ENCODE measurements around the gene PCF11. TPM values are rescaled to one million over a fixed set of nuclear protein-coding genes. Genes with fewer than 3 reads are reported as not detected.

The PCF11 gene
- total RNA-seq, 1 experiment from 2014 or later = 77.5 TPM

- BruUV-seq (replicated peaks) = no TSS peak
- no peak overlapping the region for H3K4me3 ChIP-seq (ENCODE audit: low read depth, low read length, poor library complexity, severe bottlenecking)
- peaks cover 98% of the 10 kb centered on the region for H3K36me3 ChIP-seq (ENCODE audit: insufficient read depth, low read length, poor library complexity, severe bottlenecking)
- CTCF ChIA-PET = no interaction called here
- no peaks in the 10 kb centered on the region for H3K27me3 ChIP-seq (replicated peaks; ENCODE audit: insufficient read depth, low read depth, low read length, poor library complexity)
- peaks cover 8% of the 10 kb centered on the region for H3K4me1 ChIP-seq (ENCODE audit: insufficient read depth, low read length, poor library complexity, severe bottlenecking)
- DNase-seq (ENCODE audit: low spot score) = no peak
- intact Hi-C loops (cut with micrococcal nuclease; ENCODE audit: unreplicated experiment) = no loop called here
- POLR2A ChIA-PET (ENCODE audit: low non-redundant PET) = no interaction called here
- H3K9me3 ChIP-seq (ENCODE audit: low read depth, low read length, poor library complexity, severe bottlenecking) = no peaks in the 10 kb centered on the region
- TF ChIP-seq EZH2 (IDR thresholded peaks at IDR 0.05; ENCODE audit: borderline replicate concordance, low read depth, low read length, poor library complexity, severe bottlenecking) = no peak
- TF ChIP-seq, protein P1, sequence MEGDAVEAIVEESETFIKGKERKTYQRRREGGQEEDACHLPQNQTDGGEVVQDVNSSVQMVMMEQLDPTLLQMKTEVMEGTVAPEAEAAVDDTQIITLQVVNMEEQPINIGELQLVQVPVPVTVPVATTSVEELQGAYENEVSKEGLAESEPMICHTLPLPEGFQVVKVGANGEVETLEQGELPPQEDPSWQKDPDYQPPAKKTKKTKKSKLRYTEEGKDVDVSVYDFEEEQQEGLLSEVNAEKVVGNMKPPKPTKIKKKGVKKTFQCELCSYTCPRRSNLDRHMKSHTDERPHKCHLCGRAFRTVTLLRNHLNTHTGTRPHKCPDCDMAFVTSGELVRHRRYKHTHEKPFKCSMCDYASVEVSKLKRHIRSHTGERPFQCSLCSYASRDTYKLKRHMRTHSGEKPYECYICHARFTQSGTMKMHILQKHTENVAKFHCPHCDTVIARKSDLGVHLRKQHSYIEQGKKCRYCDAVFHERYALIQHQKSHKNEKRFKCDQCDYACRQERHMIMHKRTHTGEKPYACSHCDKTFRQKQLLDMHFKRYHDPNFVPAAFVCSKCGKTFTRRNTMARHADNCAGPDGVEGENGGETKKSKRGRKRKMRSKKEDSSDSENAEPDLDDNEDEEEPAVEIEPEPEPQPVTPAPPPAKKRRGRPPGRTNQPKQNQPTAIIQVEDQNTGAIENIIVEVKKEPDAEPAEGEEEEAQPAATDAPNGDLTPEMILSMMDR (conservative IDR thresholded peaks at IDR 0.05; ENCODE audit: low read depth, low read length) = no peak
- no peak overlapping the region for H3K27ac ChIP-seq (ENCODE audit: low read depth, low read length, poor library complexity, severe bottlenecking)
Measured at GRCh38 chr11:83168756-83169155, 11.8 kb downstream of the PCF11 start.

DNA sequence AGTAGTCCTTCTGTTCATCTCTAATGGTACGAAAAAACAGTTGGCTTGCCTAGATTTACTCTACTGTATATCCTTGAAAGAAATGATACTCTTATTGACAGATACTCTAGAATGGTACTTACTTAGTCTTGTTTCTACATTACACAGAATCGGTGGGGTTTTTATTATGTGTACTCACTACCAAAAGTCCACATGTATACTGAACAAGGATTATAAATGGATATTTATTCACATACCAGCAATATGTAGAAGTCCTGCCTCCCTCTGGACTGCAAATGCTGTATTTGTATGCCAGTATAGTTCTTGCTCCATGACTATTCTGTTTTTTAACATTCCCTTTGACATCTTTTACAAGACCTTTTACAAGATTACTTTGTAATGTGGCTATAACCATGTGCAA lies 13.9 kb downstream of the PCF11 start:
- no peak overlapping the region for H3K4me3 ChIP-seq (ENCODE audit: low read depth, low read length, poor library complexity, severe bottlenecking)
- CTCF ChIA-PET = no interaction called here
- peaks cover 8% of the 10 kb centered on the region for H3K4me1 ChIP-seq (ENCODE audit: insufficient read depth, low read length, poor library complexity, severe bottlenecking)
- no peaks in the 10 kb centered on the region for H3K9me3 ChIP-seq (ENCODE audit: low read depth, low read length, poor library complexity, severe bottlenecking)
- POLR2A ChIA-PET (ENCODE audit: low non-redundant PET) = no interaction called here
- BruUV-seq (replicated peaks) = no TSS peak
- DNase-seq (ENCODE audit: low spot score) = no peak
- TF ChIP-seq EZH2 (IDR thresholded peaks at IDR 0.05; ENCODE audit: borderline replicate concordance, low read depth, low read length, poor library complexity, severe bottlenecking) = no peak
- TF ChIP-seq, protein P1 (conservative IDR thresholded peaks at IDR 0.05; ENCODE audit: low read depth, low read length) = no peak
- no peaks in the 10 kb centered on the region for H3K27me3 ChIP-seq (replicated peaks; ENCODE audit: insufficient read depth, low read depth, low read length, poor library complexity)
- H3K27ac ChIP-seq (ENCODE audit: low read depth, low read length, poor library complexity, severe bottlenecking) = peak overlapping the region; percentile 2
- intact Hi-C loops (cut with micrococcal nuclease; ENCODE audit: unreplicated experiment) = no loop called here
- H3K36me3 ChIP-seq (ENCODE audit: insufficient read depth, low read length, poor library complexity, severe bottlenecking) = peaks cover 98% of the 10 kb centered on the region

DNA sequence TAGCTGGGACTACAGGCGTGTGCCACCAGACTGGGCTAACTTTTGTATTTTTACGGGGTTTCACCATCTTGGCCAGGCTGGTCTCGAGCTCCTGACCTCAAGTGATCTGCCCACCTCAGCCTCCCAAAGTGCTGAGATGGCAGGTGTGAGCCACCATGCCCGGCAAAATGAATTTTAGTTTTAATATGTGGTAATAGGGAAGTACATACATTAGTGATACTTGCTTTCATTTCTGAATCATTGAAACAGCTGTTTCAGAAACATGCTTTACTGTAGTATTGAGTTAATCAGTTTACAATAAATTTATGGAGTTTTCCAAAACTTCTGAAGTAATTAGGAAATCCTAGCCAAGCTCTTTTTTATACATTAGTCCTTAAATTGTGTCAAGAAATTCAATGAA lies 15.6 kb downstream of the PCF11 start:
- Histone ChIP-seq H3K4me1 (ENCODE audit: insufficient read depth, low read length, poor library complexity, severe bottlenecking) (peaks cover 8% of the 10 kb centered on the region), H3K36me3 (ENCODE audit: insufficient read depth, low read length, poor library complexity, severe bottlenecking) (peaks cover 97% of the 10 kb centered on the region), H3K9me3 (ENCODE audit: low read depth, low read length, poor library complexity, severe bottlenecking) (no peaks in the 10 kb centered on the region), H3K27ac (ENCODE audit: low read depth, low read length, poor library complexity, severe bottlenecking) (no peak overlapping the region), H3K4me3 (ENCODE audit: low read depth, low read length, poor library complexity, severe bottlenecking) (no peak overlapping the region), H3K27me3 (replicated peaks; ENCODE audit: insufficient read depth, low read depth, low read length, poor library complexity) (no peaks in the 10 kb centered on the region)
- TF ChIP-seq EZH2 (IDR thresholded peaks at IDR 0.05; ENCODE audit: borderline replicate concordance, low read depth, low read length, poor library complexity, severe bottlenecking) = no peak
- TF ChIP-seq, protein P1 (conservative IDR thresholded peaks at IDR 0.05; ENCODE audit: low read depth, low read length) = no peak
- CTCF ChIA-PET = no interaction called here
- DNase-seq (ENCODE audit: low spot score) = no peak
- BruUV-seq (replicated peaks) = no TSS peak
- POLR2A ChIA-PET (ENCODE audit: low non-redundant PET) = no interaction called here
- intact Hi-C loops (cut with micrococcal nuclease; ENCODE audit: unreplicated experiment) = no loop called here
